ENCODE measurements around the gene RNF224.

The RNF224 gene

GRCh38 chr9:137215196-137215986 lies 11.9 kb upstream of the RNF224 start:
- no peak for DNase-seq

- no peak for DNase-seq
These were observed 10.9 kb upstream of the RNF224 start for GRCh38 chr9:137216188-137216965.

DNA sequence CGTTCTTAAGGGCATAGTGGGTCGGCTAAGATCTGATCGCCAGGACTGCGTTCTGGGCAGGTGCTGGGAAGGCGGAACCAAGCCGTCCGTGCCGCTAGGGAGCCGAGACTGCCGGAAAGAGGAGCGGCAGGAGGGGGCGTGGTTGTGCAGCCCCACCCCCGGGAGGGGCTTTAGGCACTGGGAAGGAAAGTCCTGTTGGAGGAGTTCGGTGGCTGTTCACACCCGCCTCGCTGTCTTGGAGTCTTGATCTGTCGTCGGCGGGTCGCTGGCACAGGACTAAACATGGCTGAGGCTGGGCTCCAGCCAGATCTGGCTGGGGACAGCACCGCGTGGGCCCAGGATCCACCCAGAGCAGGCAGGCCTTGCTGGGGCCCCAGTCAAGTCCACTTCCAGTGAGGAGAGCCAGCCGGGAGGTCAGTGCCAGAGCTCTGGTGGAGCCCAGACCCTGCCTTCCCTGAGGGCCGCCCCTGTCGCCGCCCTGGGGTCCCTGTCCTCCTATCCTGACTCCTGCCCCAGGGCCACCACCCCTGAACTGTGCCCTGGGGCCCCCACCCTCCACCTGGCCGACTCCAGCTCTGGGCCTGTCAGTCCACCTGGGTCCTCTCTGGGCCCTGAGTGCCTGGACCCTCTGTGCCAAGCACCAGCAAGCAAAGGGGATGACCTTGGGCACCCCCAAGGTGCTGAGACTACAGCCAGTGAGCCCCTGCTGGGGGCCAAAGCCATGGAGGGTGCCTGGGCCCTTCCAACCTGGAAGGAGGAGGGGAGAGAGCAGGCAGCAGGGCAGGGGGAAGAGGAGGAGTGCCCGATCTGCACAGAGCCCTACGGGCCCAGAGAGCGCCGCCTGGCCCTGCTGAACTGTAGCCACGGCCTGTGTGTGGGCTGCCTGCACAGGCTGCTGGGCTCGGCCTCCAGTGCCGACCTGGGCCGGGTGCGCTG lies 9.8 kb upstream of the RNF224 start:
- DNase-seq = no peak

DNA sequence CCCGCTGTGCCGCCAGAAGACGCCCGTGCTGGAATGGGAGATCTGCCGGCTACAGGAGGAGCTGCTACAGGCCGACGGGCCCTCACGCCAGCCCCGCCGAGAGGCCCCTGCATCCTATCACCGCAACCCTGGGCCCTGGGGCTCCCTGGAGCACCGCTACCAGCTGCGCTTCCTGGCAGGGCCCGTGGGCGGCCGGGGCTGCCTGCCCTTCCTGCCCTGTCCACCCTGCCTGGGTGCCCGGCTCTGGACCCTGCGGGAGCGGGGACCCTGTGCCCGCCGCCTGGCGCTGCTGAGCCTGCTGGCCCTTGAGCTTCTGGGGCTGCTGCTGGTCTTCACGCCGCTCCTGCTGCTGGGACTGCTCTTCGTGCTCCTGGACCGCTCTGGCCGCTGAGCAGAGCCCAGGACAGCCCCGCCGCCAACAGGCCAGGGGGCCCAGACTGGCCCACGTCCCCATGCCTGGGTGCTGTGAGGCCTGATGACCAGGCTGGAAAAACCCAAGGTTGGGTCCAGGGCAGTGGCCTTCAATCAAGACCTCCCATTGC lies 9.0 kb upstream of the RNF224 start:
- no peak for DNase-seq

- DNase-seq = no peak
These were observed 8.5 kb upstream of the RNF224 start for GRCh38 chr9:137218754-137219271.

DNA sequence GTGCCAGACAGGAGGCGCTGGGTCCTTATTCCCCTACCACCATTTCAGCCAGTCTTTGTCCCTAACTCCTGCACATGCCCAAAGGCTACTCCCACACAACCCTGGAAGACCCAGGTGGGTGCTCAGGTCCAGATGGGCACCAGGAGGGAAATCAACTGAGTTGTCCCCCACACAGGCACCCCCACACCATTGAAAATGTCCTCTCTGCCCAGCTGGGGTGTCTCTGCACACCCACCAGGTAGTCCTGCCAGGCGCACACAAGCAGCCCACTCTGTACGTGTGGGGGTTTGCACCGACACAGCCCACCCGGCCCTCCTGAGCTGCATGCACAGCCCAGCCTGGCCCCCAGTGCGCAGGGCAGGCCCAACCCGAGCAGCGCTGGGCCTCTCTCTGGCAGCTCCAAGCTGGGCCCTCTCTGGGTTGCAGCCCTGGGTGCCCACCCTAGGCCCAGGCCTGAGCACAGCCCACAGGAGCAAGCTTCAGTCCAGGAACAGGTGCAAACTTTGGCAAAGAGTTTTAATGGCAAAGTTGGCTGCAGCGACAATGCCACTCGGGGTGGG lies 7.5 kb upstream of the RNF224 start:
- DNase-seq = no peak

DNA sequence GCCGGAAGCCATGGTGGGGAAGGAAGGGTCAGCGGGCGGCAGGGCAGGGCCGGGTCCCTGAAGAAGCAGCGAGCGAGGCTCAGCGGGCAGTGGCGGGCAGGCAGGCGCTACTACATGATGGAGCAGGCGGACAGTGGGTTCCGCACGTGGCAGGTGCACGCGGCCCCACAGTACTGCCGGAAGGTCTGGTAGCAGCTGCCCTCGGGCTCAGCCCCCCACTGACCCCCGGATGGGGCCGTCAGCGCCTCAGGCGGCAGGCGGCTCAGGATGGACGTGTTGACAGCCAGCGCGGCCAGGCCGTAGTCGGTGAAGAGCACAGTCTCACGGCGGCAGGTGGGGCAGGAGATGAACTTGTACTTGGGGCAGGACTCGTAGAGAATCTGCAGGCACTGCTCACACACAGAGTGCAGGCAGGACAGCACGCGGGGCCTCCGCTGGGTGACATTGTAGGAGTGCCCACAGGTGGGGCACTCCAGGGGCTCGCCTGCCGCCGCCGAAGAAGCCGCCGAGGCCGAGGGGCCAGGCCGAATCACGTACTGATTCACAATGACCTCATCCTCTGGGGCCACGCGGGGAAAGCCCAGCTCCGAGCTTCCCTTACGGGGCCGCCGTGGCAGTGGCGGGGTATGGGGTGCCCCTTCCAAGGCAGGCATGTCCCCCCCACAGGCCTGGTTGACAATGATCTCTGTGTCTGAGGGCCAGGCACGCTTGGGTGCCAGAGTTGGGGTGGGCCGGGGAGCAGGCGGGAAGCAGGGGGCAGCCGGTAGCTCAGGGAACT lies 6.8 kb upstream of the RNF224 start:
- no peak for DNase-seq

GRCh38 chr9:137221095-137221505 lies 6.2 kb upstream of the RNF224 start:
- DNase-seq = no peak

DNA sequence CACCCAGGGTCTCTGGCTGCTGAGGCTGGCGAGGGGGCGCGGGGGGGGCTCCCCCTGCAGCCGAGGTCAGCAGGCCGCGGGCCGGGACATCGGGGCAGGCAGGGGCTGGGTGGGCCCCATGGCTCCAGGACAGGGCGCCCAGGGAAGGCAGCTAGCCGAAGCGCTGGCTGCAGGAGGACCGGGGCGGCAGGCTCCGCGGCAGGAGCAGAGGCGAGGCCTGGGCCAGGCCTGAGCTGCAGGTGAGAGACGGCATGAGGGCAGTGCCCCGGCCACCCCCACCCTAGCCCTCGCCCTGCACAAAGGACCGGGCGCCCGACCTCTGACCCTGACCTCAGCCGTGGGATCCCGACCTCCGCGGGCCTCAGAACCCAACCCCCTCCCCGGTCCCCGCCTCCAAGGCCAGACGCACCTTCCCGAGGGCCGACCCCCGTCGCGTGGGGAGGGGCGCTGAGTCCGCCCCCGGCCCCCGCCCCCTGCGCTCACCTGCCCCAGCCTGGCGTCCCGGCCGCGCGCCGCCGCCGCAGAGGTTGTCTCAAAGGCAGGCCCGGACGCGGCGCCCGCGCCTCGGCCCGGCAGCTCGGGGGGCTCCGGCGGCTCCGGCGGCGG lies 5.7 kb upstream of the RNF224 start:
- no peak for DNase-seq

- DNase-seq = no peak
These were observed 4.9 kb upstream of the RNF224 start, which contains the start of gene RNF208 for GRCh38 chr9:137222190-137223077. Gene RNF208 (minus strand): TSS chr9:137222240. CDS start chr9:137221212, 1,028 bp downstream.

DNA sequence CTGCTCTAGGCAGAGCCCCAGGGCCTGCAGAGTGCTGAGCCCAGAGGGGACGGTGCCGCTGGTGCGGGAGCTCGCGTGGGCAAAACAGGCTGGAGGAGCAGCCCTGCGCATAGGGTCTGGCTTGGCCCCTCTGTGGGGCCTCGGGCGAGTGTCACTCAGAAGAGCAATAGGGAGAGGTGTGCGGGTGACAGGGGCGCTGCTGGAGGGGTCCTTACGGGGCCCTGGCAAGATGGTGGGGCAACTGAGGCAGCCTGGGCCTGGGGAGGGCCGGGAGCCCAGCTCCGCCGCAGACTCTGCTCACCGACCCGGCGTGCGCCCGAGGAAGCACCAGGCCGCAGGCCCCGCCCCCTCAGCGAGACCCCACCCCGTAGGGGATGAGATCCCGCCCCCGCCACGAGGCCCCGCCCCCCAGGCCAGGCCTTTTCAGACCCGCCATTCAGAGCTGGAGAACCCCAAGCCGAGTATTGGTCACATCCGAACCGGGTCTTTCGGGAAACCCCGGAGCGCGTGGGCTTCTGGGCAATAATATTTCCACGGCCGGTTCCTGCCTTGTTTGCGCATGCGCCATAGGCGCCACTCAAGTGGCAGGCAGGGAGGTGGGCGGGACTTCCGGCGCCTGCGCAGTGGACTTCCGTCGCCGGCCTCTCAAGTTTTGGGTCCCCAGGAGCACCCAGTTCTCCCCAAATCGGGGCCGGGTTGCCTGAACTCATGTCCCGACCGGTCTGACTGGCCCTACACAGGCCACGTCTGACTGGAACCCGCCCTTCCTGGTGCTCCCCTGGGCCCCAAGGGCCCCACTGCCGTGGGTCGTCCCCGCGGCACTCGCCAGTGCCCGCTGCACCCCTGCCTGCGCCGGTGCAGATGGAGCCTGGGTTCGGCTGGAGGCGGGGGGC lies 4.0 kb upstream of the RNF224 start:
- DNase-seq = peak; percentile 99

DNA sequence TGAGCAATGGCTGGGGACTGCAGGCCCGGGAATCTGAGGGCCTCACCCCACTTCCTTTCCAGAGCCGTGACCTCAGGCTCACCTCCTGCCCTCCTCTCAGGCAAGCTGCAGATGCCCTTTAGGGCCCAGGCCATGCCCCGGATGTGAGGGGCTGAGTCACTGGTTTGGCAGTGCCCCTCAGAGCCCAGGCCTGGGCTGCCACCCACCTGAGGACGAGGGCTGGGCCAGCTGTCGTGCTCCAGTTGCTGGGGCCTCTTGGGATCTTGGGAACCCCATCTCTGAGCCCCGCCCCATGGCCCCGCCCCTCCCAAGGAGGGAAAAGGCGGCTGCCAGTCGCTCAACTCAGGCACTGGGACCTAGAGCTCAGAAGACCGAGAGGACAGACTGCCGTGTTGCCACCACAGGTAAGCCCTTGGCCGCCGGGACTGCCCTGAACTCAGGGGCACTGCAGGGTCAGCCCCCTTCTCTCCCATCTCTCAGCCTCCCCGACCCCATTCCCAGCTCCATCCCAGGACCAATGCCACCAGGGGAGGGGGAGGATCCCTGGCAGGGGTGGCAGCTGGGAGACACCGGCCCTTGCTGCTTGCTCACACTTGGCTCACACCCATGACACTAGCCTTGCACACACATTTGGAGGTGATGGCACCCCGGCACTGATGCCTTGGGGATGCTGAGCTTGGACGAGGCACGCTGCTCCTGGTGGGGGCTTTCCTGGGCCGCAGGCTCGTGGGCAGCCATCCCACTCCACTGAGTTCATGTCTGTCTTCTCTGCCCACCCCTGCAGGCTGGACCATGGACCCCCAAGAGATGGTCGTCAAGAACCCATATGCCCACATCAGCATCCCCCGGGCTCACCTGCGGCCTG lies 2.2 kb upstream of the RNF224 start, which contains the start of gene CYSRT1:
Gene CYSRT1, plus strand, starts transcription at position 345 of the 865 bp plus-strand sequence. Its CDS starts 448 bp downstream, at position 793.
- DNase-seq = no peak

DNA sequence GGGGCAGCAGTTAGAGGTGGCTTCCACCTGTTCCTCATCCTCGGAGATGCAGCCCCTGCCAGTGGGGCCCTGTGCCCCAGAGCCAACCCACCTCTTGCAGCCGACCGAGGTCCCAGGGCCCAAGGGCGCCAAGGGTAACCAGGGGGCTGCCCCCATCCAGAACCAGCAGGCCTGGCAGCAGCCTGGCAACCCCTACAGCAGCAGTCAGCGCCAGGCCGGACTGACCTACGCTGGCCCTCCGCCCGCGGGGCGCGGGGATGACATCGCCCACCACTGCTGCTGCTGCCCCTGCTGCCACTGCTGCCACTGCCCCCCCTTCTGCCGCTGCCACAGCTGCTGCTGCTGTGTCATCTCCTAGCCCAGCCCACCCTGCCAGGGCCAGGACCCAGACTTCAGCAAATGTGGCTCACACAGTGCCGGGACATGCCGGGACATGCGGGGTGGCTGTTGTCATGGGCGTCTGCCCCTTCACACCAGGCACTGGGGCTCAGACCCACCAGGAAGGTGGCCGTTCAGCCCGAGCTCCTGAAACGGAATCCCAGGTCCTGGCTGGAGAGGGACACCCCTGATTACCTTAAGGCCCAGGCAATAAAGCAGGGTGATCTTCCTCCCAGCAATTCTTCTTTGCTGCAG lies 1.5 kb upstream of the RNF224 start:
- no peak for DNase-seq

DNA sequence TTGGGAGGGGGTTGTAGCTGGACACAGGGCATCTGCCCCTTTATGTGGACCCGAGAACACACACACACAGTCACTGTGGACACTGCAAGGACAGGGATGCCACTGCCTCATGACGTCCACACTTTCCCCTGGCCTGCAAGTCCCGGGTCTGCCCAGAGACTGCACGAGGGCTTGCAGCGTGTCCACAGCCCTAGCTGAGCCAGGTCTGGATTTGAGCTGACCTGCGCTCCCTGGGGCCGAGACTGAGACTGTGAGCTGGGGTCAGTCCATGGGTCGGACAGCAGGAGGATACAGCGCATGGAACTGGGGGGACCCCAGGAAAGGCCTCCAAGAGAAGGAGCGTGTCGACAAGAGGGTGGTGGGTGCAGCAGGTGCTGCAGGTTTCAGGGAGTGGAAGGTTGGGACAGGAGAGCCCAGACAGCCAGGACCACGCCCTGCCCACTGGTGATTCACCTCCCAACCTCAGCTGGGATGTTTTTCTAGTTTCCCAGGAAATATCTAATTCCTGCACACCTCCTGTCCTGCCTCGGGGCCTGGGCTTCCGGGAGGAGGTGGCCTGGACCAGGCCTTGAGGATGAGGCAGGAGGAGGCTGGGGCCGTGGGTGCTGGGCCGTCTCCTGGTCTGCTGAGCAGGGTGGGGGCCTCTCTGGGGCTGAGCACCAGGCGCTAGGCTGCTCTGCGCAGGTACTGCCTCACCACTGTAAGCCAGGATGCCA lies 806 bp upstream of the RNF224 start:
- DNase-seq = no peak

DNA sequence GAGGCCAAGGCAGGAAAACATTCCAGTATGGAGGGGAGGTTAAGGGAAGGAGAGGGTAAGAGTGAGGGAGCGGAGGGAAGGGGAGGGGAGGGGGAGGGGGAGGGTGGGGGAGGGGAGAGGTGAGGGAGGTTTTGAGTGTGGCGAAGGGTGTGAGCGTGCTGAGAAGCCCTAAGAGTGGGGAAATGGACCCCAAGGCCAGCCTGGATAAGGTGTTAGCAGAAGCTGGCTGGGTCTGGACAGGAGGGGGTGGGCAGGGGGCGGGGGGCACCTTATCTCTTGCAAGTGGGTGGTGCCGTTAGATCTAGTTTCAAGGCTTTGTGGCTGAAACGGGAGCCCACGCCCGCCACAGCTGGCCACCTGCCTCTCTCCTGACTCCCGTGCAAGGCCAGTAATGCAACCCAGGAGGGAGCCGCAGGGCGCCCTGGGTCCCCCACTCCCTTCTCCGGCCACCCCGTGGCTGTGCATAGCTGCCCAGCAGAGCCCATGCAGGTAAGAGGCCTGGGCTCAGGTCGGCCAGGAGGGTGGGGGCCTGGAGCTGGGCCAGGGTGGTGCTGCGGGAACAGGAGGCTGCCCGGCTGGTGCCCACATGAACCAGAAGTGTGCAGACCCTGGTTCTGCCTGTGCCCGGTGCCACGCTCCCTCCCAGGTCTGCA lies 677 bp downstream of the RNF224 start:
- DNase-seq = no peak

GRCh38 chr9:137228506-137228967 lies 1.2 kb downstream of the RNF224 start:
- DNase-seq = no peak
